NOMO-1 (cell line): ENCODE measurements around the gene UBAP2L.
"Not testable (repeated sequence)": the region's sequence is repeated elsewhere in the genome, so short reads cannot be mapped to it uniquely, and the experiment has no call there.

Experiments
- DNase-seq, 2 experiments: peaks; one replicate each; lab custom pipeline; 2025; ENCODE audit not compliant: unreplicated experiment in 2 of 2; lab: John Stamatoyannopoulos, UW

Gene UBAP2L

DNA sequence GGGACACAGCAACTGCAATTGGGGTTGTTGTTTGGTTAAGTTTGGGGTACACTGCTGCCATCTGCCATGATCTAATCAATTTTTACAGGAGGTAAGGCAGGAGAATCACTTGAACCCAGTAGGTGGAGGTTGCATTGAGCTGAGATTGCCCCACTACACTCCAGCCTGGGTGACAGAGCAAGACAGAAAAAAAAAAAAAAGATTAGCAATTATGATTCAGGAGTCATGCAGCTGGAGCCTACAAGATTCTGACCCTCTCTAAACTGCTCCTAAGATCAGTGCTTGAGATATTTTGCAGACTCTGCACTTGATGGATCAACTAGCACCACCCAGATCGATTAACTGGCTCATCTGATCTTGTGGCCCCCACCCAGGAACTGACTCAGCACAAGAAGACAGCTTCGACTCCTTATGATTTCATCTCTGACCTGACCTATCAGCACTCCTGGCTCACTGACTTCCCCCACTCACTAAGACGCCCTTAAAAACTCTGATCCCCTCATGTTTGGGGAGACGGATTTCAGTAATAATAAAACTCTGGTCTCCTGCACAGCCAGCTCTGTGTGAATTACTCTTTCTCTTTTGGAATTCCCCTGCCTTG lies 87.0 kb downstream of the UBAP2L start:
- not testable (repeated sequence) for DNase-seq

DNA sequence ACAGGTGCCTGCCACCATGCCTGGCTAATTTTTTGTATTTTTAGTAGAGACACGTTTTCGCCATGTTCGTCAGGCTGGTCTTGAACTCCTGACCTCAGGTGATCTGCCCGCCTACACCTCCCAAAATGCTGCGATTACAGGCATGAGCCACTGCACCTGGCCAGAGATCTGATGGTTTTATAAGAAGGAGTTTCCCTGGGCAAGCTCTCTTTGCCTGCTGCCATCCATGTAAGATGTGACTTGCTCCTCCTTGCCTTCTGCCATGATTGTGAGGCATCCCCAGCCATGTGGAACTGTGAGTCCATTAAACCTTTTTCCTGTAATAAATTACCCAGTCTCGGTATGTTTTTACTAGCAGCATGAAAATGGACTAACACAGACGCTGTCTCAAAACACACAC lies 88.4 kb downstream of the UBAP2L start:
- DNase-seq: not testable (repeated sequence)

DNA sequence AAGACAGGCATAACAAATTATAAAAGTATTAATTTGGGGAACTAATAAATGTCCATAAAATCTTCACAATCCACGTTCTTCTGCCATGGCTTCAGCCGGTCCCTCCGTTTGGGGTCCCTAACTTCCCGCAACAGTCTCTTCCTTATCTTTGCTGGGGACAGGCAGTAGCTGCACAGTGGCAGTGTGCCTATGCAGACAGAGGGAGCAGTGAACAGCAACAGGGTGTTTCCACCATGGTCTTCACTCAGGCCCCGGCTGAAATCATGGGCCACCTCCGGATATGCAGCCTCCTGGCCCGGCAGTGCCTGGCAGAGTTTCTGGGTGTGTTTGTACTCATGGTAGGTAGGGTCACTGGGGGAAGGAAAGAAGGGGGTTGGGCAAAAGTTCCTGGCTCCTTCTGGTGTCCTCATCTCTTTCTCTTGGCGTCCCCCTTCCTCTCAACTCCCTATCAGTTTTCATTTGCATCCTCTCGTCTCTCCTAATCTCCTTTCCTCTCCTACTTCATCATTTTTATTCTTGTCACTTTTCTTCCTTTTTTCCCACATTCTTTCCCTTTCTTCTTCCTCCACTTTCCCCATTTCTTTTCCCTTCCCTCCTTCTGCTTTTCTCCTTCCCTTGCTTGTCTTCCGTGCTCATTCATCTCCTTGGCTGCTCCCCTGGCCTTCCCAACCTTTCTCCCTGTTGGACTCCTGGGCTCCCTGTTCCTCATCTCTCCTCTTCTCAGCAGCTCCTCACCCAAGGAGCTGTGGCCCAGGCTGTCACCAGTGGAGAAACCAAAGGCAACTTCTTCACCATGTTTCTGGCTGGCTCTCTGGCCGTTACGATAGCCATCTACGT lies 91.7 kb downstream of the UBAP2L start:
- not testable (repeated sequence) for DNase-seq

DNA sequence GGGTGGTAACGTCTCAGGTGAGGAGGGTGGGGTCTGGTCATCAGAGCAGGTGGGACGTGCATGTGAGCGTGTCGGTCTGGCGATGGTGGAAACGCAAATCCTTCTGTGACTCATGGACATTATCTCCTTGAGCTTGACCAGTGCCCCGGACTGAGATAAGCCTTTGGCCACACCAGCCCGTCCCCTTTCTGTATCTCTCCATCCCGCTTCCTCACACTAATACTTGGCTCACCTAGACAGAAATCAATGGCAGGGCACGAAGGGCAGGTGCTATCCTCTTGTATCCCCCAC lies 92.3 kb downstream of the UBAP2L start:
- DNase-seq: no peak

DNA sequence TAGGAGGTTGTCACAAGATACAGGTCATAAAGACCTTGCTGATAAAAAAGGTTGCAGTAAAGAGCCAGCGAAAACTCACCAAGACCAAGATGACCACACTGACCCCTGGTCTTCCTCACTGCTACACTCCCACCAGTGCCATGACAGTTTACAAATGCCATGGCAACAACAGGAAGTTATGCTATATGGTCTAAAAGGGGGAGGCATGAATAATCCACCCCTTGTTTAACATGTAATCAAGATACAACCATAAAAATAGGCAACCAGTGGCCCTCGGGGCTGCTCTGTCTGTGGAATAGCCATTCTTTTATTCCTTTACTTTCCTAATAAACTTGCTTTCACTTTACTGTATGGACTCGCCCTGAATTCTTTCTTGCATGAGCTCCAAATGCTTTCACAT lies 93.5 kb downstream of the UBAP2L start:
- DNase-seq: not testable (repeated sequence)

DNA sequence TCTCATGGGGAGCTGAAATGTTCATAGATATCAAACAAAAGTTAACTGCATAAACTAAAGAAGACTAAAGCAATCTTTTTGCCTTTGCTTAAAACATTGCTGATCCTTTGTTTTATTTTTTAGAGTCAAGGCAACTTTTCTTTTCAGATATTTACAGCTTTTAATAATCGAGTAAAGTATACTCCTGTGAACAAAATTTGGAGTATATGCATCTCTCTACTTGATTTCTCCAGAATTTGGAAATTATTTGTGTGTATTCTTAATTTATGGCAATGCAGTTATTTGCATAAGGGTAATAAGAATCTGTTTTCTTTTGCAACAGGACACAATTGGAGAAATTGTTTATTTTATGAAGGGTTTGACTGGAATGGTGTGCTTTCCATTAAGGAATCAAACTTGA lies 95.9 kb downstream of the UBAP2L start:
- no peak for DNase-seq

DNA sequence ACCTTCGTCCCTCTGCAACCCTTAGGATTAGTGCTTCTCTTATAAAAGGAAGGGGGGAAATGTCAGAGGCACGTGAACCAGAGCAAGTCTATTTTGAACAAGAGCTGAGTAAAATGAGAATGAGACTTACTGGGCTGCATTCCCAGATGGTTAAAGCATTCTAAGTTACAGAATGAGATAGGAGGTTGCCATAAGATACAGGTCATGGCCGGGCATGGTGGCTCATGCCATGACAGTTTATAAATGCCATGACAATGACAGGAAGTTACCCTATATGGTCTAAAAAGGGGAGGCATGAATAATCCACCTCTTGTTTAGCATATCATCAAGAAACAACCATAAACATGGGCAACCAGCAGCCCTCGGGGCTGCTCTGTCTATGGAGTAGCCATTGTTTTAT lies 97.6 kb downstream of the UBAP2L start:
- no peak for DNase-seq
